GM12875 (cell line): ENCODE data around the gene RGPD4.
"Not testable (repeated sequence)": the region's sequence is repeated elsewhere in the genome, so short reads cannot be mapped to it uniquely, and the experiment has no call there.

Experiments used
- H3K4me3 ChIP-seq: one replicate; pipeline ENCODE4 v1.5.1; 2011; ENCODE audit warnings: low read depth, low read length, control low read depth
- CTCF ChIP-seq: IDR thresholded peaks from 2 replicates; pipeline ENCODE4 v1.5.1; 2011; ENCODE audit warnings: low read depth, mild to moderate bottlenecking, control low read depth, inconsistent platforms, low read length, moderate library complexity, borderline replicate concordance; ENCODE audit not compliant: insufficient read depth

The RGPD4 gene

GRCh38 chr2:107826749-107827148 is at the start of gene RGPD4:
TSS of gene RGPD4 (plus strand) at chr2:107826892. CDS start at chr2:107827014, 122 bp downstream.
- H3K4me3 ChIP-seq: not testable (repeated sequence)

- no peak for TF ChIP-seq CTCF
- H3K4me3 ChIP-seq: no peak overlapping the region
Measured at GRCh38 chr2:107777974-107778373, 48.7 kb upstream of the RGPD4 start.

- H3K4me3 ChIP-seq: no peak overlapping the region
Measured at GRCh38 chr2:107785756-107786155, 40.9 kb upstream of the RGPD4 start.

GRCh38 chr2:107790837-107791236 is 35.9 kb upstream of the RGPD4 start:
- no peak for TF ChIP-seq CTCF
- no peak overlapping the region for H3K4me3 ChIP-seq

More at GRCh38 chr2:107785756-107786155, 40.9 kb upstream of the RGPD4 start:
- TF ChIP-seq CTCF: no peak

GRCh38 chr2:107801498-107801897 is 25.2 kb upstream of the RGPD4 start:
- no peak overlapping the region for H3K4me3 ChIP-seq
- TF ChIP-seq CTCF: no peak

- TF ChIP-seq CTCF: no peak
- H3K4me3 ChIP-seq: no peak overlapping the region
Measured at GRCh38 chr2:107804608-107805498, 21.8 kb upstream of the RGPD4 start.

GRCh38 chr2:107806901-107807300 is 19.8 kb upstream of the RGPD4 start:
- no peak overlapping the region for H3K4me3 ChIP-seq
- no peak for TF ChIP-seq CTCF
